ENCODE results near the gene SYNGR3.

Gene SYNGR3

DNA sequence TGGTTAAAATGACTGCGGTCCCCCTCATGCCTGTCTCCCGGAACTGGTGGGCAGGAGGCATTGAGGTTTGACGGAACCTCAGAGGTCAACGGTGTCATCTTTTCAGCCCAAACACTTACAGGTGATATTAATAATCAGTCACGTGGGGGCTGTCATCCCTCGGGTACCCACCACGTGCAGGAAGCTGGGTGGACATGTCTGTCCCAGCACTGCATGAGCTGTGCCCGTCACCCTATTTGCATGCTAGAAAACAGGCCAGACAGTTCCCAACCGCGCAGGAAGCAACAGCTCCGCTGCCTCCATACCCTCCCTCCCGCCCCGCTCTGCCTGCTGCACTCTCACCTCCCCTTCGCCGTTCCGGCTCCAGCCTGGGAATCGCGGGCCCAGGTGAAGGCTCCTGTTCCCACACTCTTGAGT lies 1.4 kb downstream of the SYNGR3 start:
- in situ Hi-C loops (cut with HindIII; ENCODE audit: low sequenced_read_pairs) = no loop called here

DNA sequence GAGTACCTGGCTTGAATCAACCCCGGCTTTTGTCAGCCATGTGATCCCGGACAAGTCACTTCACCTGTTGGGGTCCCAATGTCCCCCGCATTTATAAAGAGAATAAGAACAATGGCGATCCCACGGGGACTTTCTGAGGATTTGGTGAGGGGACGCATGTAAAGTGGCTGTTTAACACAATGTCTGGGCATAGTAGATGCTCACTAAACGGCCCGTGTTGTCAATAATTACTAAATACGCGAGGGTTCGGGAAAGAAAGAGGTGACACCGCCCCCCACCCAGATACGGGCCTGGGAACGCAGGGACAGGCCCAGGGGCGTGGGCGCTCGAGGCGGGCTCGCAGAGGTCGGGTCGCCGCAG lies 1.8 kb downstream of the SYNGR3 start:
- in situ Hi-C loops (cut with HindIII; ENCODE audit: low sequenced_read_pairs) = no loop called here

DNA sequence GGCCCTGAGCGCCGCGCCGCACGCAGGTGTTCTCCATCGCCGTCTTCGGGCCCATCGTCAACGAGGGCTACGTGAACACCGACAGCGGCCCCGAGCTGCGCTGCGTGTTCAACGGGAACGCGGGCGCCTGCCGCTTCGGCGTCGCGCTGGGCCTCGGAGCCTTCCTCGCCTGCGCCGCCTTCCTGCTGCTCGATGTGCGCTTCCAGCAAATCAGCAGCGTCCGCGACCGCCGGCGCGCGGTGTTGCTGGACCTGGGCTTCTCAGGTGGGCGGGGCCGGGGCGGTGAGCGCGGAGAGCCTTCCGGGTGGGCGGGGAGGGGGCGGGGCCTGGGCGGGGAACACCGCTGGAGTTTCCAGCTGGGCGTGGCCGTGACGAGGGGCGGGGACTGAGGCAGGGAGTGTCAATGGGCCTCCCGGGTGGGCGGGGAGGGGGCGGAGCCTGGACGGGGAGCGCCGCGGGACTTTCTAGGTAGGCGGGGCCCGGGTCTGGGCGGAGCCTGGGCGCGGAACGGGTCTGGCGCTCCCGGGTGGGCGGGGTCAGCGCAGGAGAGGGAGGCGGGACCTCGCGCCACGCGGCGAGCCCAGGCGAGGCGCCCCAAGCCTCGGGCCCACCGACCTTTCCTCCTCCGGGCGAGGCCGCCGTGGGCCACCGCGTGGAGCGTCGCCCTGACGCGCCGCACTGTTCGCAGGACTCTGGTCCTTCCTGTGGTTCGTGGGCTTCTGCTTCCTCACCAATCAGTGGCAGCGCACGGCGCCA lies 2.4 kb downstream of the SYNGR3 start:
- in situ Hi-C loops (cut with HindIII; ENCODE audit: low sequenced_read_pairs) = no loop called here

DNA sequence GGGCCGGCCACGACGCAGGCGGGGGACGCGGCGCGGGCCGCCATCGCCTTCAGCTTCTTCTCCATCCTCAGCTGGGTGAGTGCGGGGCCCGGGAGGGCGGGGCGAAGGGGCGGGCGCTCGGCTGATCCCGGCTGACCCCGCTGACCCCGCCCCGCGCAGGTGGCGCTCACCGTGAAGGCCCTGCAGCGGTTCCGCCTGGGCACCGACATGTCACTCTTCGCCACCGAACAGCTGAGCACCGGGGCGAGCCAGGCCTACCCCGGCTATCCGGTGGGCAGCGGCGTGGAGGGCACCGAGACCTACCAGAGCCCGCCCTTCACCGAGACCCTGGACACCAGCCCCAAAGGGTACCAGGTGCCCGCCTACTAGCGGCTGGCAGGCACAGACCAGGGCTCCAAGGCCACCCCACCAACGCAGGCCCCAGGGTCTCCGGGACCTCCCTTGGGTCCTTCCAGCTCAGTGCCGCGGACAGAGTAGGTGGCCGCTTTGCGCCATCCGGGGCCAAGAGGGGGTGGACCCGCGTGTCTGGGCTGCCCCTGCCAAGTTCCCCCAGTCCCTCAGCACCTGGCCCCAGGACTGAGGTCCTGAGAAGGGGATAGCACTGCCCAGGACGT lies 3.0 kb downstream of the SYNGR3 start:
- in situ Hi-C loops (cut with HindIII; ENCODE audit: low sequenced_read_pairs) = no loop called here

DNA sequence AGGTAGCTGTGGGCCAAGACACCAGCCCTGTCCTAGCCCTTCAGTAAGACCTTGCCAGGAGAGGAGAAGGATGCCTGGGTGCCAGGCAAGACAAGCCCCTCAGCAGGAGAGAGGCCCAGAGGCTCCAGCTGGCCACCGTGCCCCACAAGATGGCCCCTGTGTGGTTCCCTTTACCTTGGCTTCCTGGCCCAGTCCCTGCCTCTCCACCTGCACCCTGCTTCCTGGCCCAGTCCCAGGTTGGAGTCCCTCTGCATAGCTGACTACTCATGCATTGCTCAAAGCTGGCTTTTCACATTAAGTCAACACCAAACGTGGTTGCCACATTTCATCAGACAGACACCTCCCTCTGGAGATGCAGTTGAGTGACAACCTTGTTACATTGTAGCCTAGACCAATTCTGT lies 4.0 kb downstream of the SYNGR3 start:
- in situ Hi-C loops (cut with HindIII; ENCODE audit: low sequenced_read_pairs) = no loop called here

DNA sequence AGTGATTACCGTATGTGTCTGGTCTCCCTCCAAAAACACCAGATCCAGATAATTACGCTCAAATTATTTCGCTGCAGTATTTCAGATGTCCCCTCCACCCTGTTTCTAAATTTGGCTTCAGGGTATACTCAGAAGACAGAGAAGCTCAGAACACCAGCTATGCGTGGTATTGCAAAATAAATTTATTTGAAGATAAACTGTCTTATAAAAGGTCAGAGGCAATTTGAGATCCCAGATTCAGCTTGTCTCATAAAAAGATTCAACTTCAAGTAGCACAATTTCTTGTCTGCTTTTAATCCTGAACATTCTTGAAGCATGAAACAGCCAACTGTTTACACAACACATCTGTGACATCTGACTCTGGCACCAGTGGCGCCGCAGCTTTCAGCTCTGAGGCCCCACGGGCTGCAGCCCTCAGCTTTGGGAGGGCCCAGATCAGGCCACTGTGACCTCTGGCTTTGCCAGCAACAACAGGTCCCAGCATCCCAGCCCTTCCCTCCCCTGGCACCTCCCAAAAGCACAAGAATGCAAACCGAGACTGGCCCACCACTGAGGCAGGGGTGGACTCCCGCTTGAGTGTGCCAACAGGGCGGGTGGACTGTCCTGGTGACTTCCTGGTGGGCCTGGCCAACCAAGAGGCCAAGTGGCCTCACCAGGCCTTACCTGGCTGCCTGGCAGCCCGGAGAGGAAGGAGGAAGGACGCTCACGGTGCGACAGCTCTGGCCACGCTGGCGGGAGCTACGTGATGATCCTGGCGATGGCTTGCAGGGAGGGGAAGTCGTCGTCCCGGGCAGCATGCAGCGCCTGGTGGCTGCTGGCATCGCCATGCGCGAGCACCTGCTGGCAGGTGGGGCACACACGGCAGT lies 8.0 kb downstream of the SYNGR3 start:
- in situ Hi-C loops (cut with HindIII; ENCODE audit: low sequenced_read_pairs) = no loop called here

DNA sequence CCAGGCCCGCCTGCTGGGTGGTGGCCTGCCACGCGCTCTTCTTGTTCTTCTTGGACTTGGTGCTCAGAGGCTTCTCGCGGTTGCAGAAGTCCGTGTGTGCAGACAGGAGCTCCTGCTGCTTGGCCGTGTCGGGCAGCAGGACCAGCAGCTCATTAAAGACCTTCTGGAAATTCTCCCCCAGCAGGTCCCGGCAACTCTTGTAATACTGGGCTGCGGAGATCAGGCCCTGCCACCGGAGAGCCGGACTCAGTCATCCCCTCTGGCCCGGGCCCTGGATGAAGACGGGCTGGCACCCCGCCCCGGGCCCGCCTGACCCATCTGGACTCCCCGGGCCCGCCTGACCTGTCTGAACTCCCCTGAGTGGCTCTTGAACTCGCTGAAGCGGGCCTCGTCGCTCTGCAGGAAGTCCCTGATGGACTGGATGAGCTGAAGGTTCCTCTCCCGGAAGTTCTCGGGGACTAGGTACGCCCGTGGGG lies 8.6 kb downstream of the SYNGR3 start:
- in situ Hi-C loops (cut with HindIII; ENCODE audit: low sequenced_read_pairs) = no loop called here

DNA sequence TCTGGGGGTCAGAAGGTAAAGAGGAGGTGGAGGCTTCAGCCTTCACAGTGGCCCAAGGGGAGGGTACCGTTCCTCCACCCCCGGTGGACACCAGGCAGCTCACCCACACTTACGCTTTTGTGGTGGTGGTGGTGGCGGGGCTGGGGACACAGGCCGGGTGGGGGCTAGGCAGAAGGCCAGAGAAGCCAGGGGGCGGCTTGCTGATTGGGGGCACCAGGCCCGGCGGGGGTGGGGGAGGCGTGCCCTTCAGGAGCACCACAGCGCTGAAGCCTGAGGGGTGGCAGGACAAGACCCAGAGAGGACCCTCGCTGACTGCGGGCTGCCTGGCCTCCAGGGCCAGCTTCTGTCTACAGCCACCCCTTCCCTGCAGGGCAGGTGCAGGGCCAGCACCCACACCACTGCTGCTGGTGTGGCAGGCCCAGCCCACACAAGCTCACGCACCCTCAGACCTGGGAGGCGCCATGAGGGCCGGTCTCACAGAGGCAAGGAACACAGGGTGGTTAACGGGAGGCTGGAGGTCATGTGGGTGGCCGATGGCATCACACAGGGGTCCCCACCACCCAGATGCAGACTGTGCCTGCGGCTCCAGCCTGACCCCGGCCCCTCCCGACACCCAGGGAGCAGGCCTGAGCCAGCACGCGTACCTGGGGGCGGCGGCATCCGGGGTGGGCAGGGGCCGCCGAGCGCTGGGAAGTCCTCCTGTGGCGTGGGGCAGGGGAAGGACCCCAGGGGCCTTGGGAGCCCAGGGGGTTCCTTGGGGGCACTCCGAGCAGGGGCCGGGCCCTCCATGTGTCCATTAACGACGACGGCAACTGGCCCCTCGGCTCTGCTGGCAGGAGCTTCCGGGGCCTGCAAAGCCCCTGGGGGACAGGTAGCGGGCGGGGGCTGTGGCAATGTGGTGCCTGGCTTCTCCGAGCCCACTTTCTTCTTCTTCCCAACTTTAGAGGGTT lies 9.4 kb downstream of the SYNGR3 start:
- in situ Hi-C loops (cut with HindIII; ENCODE audit: low sequenced_read_pairs) = no loop called here

DNA sequence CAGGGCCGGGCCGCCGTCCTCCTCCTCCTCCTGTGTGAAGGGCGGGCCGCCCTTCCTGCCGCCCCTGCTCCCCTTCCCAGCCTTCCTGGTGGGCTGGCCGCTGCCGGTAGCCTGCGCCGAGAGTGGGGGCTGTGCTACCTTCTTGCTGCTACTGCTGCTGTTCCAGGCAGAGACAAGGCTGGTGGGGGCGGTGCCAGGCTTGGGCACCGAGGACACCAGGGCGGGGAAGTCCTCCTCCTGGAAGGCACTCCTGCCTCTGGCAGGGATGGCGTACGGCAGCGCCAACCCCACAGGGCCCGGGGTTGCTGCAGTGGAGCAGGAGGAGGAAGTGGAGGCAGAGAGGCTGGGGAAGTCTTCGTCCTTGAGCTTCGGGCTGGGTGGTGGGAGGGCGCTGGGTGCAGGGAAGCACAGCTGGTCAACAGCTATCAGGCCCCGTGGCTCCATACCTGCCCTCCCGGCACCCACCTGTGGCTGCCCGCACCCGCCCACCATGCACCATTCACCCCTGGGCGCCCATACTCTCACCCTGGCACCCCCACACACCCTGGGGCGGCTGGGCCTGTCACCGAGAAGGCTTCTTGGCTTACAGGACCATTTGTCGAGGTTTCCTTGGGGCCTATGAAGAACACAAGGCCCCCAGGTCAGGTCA lies 10.2 kb downstream of the SYNGR3 start:
- in situ Hi-C loops (cut with HindIII; ENCODE audit: low sequenced_read_pairs) = no loop called here

DNA sequence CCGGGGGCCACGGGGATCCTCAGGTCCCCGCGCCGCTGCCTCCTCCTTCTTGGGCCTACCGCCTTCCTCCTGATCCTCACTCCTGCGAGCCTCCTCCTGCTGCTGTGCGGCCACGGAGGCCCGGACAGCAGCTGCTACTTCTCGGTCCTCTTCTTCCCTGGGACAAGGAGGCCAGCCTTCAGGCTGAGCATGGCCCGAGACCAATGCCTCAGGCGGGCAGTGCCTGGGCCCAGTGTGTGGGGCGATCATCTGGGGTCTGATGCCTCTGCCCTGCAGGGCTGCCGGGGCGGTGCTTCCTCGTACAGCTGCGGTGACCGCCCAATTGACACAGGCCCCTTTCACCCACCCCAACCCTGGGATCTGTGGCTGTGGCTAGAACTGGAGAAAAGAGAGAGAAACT lies 11.3 kb downstream of the SYNGR3 start:
- in situ Hi-C loops (cut with HindIII; ENCODE audit: low sequenced_read_pairs) = no loop called here

DNA sequence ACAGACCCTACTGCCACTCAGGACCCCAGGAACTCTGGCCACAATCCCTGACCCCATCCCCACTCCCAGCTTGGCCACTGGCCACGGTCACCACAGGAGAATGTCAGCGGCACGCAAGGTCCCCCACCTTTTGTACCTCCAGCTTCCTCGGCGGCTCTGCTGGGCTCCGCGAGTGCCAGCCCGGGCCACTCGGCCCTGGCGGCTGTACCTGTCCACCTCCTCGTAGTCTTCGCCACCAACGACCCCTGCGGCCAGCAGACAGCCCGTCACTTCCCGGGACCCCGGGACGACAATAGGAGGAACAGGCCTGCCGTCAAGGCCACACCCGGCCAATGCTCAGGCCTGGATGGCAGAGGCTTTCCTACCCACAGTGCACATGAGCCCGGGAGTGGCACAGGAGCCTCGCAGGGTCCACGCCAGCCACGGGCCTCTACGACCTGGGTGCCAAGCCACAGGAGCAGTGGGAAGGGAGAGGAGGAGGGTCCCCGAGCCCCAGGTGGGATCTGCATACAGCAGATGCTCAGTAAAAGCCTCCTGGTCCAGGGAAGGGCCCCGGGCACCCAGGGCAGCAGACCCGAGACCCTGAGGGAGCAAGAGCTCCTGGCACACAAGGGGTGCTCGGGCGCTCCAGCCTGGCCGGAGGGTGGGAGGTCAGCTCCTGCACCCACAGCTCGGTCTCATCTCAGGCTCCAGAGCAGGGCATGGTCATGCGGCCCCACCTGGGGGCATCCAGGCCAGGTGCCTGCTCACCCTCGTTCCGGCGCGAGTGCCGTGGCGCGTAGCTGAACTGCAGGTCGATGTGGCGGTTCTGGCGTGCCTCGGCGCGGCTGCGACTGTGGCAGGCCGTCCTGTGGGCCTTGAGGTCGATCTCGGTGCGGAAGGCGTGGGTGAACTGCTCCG lies 11.9 kb downstream of the SYNGR3 start:
- in situ Hi-C loops (cut with HindIII; ENCODE audit: low sequenced_read_pairs) = no loop called here

DNA sequence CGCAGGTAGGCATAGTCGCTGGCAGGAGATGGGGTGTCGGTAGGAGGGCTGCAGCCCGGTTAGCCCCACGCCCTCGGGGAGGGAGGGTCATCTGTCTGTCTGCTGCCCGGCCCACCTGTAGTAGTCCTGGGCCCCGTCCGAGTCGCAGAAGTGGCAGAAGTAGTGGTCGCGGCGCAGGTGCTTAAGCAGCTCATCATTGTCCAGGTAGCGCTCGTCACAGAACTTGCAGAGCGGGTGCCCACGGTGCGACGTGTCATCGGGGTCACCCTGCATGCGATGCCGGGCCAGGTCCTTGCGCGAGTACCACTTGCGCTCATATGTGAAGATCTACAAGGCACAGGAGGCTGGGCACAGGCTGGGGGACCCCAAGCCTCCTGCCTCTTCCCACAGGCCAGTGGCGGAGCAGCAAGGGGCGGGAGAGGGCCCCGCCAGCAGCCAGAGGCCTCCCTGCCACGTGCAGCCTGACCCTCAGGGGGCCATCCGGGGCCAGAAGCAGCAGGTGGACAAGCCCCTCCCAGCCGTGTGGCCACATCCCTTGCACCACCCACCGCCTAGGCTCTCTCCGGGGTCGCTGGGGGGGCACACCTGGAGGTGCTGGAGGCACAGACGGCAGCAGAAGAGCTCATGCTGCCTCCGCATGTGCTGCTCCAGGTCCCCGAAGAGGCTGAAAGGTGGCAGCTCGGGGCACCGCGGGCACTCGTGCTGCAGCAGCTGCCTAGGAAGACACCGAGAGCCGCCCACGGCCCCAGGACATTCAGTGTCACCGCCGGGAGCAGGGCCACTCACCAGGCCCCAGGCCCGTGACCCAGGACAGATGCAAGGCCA lies 12.8 kb downstream of the SYNGR3 start:
- in situ Hi-C loops (cut with HindIII; ENCODE audit: low sequenced_read_pairs) = no loop called here

DNA sequence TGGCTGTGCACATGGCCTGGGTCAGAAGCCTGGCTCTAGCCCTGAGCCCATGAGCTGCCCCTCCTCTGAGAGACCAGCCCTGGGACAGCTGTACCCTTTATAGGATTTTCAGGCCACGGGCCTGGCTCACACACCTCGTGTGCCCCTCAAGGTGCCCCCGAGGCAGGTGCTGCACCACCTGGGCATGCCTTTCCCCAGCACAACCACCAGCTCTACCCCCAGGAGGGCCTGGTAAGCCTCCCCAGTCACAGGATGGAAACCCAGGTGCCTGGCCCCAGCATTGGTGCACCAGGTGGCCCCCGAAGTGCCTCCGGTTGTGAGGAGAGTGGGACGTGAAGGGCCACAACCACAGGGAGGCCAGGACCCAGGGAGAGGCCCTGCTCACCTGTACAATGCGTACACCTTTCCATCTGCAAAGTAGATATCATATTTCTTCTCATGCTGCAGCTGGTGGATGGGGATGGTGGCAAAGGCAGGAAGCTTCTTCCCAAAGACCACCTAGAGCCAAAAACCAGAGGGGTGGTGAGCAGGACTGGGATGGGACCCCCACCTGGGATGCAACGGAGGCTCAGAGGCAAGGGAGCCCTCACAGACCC lies 13.6 kb downstream of the SYNGR3 start:
- in situ Hi-C loops (cut with HindIII; ENCODE audit: low sequenced_read_pairs) = no loop called here

DNA sequence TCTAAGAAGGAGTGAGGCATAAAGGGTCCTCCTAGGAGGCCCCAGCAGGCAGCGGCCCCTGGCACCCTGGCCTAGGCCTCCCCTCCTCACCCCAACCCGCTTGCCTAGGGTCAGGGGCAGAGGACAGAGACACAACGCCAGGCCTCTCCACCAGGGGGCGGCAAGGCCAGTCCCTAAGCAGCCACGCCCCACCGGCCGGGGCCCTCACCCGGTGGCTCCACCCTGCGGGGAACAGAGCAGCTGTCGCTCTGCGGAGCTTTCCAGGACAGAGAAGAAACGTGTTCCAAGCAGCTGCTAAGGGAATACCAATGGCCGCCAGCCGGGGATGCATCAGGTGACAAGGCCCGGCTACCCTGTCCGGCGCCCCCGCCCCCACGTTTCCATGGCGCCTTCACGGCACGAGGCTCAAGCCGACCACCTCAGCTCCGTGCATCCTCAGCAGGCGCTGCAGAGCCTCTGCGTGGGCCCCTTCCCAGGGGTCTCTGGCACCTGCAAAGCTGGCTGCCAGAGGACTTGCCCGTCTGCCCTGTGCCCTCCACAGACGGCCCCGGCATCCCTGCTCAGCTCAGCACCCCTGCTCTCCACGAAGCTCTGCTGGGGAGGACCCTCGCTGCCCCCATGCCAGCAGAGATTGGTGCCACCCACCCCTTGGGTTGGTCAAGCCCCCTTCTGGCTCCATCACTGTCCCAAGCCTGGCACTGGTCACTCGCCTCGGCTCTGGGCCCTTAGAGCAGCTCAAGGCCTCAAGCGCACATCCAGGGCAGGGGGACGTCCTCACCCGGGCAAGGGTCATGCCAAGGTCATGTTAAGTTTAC lies 14.3 kb downstream of the SYNGR3 start:
- in situ Hi-C loops (cut with HindIII; ENCODE audit: low sequenced_read_pairs) = no loop called here

DNA sequence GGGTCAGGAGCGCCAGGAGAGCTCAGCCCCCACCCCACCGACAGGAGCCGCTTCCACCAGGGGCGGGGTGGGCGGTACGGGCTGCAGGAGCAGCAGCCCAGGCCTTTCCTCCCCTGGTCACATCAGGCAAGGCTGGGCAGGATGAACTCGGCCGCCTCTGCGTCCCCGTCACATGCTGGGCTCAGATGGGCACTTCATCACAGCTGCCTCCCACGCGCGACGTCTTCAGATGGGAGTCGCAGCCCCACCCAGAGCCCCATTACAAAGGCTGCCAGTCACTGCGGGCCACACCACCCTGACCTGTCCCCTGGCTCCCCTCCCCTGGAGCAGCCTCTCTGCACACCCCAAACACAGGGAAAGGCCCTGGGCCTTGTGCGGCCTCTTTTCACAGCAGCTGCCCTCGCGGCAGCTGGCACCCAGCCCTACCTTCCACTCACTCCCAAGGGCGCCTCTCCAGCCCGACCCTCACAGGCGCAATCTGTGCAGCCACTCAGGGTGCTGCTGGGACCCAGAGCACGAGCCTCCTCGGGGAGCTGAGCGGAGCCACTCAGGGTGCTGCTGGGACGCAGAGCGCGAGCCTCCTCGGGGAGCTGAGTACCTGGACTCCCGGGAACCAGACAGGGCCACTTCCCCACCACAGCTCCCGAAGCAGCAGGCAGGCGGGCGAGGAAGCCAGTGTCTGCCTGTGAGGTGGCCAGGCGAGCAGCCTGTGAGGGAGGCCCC lies 15.2 kb downstream of the SYNGR3 start:
- in situ Hi-C loops (cut with HindIII; ENCODE audit: low sequenced_read_pairs) = no loop called here

DNA sequence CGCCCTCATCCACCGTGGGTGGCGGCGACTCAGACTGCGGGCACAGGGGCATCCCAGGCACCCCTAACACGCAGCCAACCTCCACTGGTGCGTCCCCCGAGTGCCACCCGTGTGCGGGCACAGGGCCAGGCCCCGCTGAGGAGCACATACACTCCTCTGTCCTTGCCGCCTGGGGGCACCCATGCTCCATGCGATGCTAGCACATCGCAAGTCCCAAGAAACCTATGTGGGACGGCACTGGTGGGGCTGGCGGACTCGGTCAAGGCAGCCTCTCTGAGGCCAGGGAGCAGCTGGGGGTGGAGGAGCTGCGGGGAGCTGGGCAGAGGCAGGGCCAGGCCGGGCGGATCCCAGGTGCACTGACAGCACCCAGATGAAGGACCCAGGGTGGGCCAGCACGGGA lies 15.9 kb downstream of the SYNGR3 start:
- in situ Hi-C loops (cut with HindIII; ENCODE audit: low sequenced_read_pairs) = no loop called here
